Epithelial cell of proximal tubule (primary cell): ENCODE results near the gene CXCL14. TPM values are rescaled to one million over a fixed set of nuclear protein-coding genes. Genes with fewer than 3 reads are reported as not detected.

Experiments used
- DNase-seq: peaks from one replicate; pipeline ENCODE4 v3.0.0-alpha.2; 2011; ENCODE audit warnings: low read depth
- H3K4me3 ChIP-seq: 2 replicates; pipeline ENCODE4 v1.5.1; 2011; ENCODE audit warnings: low read depth, mild to moderate bottlenecking, low read length
- total RNA-seq: library from RNA; depleted of rRNA; stranded (reverse); fragments of >200 nt; gene quantifications from 2 replicates; pipeline ENCODE4 v1.2.3, GENCODE V29; 2015
- TF ChIP-seq, protein P1 (sequence below): conservative IDR thresholded peaks from 2 replicates; pipeline ENCODE4 v1.5.1; 2012; ENCODE audit warnings: low read depth, mild to moderate bottlenecking, low read length

Gene CXCL14
- total RNA-seq, 1 donor from 2014 or later = 0.06 TPM

DNA sequence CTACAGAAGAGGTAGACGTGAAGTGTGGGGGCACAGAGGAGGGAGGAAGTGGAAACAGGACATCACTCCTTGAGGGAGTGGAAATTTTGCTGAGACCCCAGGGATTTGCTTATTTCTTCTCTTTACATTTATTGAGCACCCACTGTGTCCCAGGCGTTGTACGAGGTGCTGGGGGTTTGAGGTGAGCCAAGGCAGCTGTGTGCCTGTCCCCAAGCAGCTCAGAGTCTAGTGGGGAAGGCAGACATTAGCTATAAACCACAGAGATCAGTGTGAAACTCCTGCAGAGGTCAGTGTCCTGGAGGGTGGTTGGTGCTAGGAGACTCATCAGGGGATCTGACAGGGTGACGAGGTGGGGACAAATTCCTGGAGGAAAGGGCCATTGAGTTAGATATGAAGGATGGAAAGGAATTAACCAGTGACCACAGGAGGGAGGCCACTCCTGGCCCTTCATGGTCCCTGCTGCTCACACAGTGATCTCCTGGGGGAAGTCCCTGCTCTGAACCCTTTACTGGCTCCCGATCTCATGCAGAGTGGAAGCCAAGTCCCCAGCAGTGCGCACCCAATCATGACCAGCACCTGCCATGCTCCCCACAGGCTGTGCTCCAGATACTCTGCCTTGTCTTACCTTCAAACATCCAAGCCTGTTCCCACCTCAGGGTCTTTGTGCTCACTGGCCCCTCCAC is 3.4 kb upstream of the CXCL14 start:
- no peak for DNase-seq
- H3K4me3 ChIP-seq = no peak overlapping the region
- TF ChIP-seq, protein P1, sequence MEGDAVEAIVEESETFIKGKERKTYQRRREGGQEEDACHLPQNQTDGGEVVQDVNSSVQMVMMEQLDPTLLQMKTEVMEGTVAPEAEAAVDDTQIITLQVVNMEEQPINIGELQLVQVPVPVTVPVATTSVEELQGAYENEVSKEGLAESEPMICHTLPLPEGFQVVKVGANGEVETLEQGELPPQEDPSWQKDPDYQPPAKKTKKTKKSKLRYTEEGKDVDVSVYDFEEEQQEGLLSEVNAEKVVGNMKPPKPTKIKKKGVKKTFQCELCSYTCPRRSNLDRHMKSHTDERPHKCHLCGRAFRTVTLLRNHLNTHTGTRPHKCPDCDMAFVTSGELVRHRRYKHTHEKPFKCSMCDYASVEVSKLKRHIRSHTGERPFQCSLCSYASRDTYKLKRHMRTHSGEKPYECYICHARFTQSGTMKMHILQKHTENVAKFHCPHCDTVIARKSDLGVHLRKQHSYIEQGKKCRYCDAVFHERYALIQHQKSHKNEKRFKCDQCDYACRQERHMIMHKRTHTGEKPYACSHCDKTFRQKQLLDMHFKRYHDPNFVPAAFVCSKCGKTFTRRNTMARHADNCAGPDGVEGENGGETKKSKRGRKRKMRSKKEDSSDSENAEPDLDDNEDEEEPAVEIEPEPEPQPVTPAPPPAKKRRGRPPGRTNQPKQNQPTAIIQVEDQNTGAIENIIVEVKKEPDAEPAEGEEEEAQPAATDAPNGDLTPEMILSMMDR = no peak

DNA sequence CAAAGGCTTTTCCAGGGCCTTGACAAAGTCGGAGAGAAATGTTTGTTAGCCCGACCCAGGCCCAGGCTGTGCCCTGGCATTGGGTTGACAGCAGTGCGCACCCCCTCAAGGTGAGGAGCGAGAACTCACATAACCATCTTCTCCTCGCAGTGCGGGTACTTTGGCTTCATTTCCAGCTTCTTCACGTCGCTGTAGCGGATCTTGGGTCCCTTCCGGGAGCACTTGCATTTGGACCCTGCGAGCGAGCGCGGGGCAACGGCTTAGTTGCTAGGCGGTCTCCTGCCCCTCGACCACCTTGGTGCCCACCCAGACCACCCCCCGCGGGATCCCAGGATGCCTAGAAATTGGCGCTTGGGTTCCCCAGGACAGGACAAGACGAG is 496 bp downstream of the CXCL14 start:
- TF ChIP-seq, protein P1 = no peak
- H3K4me3 ChIP-seq = peak overlapping the region; percentile 58

GRCh38 chr5:135577421-135577820 is 1.4 kb downstream of the CXCL14 start:
- H3K4me3 ChIP-seq = peak overlapping the region; percentile 58
- TF ChIP-seq, protein P1 = no peak
- no peak for DNase-seq

More for the DNA sequence above, 496 bp downstream of the CXCL14 start:
- no peak for DNase-seq

GRCh38 chr5:135576075-135576599 is 2.7 kb downstream of the CXCL14 start:
- H3K4me3 ChIP-seq = no peak overlapping the region
- TF ChIP-seq, protein P1 = no peak
- no peak for DNase-seq

DNA sequence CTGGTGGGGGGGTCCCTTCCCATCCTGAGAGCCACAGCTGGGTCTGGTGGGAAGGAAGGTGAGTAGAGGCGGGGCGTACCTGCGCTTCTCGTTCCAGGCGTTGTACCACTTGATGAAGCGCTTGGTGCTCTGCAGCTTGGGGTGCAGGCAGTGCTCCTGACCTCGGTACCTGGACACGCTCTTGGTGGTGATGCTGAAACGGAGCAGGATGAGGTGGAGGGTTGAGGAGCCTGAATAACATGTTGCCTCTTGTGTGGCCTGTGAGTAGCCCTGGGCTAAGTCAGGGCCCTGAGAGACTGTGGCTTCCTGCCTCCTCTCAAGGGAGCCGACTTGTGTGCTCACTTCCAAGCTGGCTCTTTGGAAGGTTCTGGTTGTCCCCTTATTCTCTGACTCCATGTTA is 4.3 kb downstream of the CXCL14 start:
- TF ChIP-seq, protein P1 = no peak
- no peak for DNase-seq

DNA sequence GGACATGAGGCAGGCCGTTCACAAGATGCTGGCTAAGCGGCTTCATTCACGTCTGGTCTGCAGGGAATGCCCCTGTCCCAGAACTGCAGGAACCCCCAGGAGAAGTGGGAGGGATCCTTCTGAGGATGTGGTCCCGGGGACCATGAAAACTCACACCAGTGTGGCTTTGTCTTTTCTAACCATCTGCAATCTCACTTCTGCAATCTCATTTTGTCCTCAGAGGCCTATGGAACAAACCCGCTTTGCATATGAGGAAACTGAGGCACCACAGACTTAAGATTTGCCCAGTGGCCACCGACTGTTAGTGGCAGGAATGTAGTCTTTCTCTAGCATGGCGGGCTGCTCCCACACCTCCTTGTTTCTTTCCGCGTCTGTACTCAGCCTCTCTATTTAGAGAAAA is 6.9 kb downstream of the CXCL14 start:
- no peak overlapping the region for H3K4me3 ChIP-seq
- no peak for DNase-seq
- TF ChIP-seq, protein P1 = no peak

More for the DNA sequence above, 4.3 kb downstream of the CXCL14 start:
- no peak overlapping the region for H3K4me3 ChIP-seq
